Activated CD4-positive, alpha-beta T cell treated with anti-CD3 and anti-CD28 coated beads, Interleukin-2, Interleukin-4, amounts not matched to agents 100 ng/mL and 50 ng/mL, durations not matched to agents 16 hours and 8 hours (primary cell): ENCODE data around the gene GALNT12.

Source experiments
- DNase-seq: peaks from one replicate; pipeline ENCODE4 v3.0.0-alpha.2; 2020; ENCODE audit warnings: low spot score

GALNT12 gene

DNA sequence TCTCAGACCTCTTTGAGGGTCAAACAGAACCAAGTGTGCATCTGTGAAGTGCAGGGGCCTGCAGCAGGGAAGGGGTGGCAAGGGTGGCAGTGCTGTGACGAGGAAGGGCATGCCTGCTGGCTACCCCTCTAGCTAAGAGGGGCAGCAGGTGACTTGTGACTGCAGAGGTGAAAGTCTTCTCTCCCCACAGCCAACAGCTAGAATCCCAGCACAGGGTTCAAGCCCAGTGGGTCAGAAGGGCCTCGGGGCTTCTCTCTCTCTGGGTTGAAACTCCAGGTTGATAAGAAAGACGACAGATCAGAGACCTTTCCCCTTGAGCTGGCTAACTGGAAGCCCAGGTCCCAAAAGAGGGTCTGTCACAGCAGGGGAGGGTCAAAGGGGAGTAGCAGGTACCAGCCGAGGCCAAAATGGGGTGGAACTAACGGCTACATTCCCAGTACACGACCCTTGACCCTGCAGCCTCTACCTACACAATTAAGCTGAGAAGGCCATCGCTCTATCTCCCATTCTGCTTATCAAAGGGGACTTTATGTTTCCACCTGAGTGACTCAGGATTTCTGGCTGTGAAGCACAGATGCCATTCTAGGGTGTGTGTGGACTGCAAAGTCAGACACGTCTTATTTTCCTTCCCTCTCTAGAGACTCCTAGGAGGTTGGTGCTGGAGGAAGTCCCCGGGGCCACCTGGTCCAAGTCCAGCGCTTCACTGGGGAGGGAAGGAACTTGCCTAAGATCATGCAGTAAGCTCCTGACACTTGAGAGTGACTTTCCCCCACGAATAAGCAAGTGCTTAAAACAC, 25.7 kb upstream of the GALNT12 start:
- DNase-seq: no peak

DNA sequence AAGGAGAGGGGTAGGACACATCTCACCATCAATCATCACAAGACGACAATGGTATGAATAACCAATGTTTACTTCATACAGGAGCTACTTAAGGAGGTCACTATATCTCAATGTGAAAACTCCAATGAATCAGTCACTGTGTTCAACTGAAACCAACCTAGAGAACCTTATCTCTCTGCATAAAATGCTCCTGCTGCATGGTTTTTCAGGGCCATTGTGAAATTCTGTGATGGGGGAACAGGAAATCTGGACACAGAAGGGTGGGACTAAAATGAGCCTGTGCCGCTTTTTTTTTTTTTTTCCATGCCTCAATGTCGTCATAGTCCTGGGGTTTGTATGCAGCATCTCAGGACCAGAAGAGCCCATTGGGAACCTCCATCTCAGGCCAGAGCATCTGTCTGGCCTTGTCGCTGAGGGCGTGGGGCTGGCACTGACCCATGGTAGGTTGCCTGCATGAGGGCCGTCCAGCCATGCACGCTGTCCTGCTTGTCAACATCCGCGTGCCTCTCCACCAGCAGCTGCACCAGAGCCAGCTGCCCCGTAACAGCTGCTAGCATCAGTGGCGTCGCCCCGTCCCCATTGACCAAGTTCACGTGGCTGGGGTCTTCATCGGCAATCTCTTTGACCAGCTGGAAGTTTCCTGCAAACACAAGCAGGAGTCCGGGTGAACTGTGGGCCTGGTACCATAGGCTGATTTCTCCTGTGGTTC, 23.8 kb upstream of the GALNT12 start:
- DNase-seq: no peak

DNA sequence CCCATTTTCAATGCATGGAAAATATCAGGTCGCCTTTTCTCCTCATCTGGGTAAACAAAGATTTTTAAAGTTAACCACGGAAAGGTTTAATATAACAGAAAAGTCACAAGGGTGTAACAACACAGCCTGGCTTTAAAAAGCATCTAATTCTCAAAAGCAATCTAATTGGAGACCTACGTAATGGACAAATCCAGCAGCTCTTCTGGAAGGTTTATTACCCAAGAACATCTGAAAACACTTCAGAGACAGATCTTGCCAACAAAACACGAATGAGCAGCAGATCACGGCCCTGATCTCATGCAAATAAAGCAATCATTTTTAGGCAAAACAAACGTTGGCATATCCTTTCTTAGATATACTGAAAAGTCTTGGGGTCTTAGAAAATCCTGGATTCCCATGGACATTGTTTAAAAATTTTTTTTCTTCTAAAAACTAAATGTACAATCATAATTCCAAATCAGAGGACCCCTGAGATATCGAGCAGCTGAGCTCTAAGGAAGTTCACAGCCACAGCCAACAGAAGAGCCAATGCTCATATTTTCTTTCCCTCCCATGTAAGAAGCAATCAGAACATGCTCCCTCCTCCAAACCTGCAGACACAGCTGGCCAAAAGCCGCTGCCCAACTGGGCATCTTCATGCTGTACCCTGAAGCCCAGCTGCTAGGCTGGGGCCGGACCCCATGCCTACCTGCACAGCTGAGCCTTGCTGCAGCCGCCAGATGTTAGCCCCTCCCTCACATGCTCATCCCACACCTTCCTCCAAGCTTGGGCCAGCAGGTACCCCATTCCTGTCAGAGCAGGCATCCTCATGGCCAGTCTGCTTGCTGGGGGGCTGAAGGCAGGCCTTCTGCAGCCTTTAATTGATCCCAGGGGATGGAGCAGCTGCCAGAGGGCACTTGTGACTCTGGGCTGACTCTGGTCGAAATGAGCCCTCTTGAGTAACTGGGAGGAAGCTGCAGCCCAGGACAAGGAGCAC, 22.4 kb upstream of the GALNT12 start:
- DNase-seq: no peak

DNA sequence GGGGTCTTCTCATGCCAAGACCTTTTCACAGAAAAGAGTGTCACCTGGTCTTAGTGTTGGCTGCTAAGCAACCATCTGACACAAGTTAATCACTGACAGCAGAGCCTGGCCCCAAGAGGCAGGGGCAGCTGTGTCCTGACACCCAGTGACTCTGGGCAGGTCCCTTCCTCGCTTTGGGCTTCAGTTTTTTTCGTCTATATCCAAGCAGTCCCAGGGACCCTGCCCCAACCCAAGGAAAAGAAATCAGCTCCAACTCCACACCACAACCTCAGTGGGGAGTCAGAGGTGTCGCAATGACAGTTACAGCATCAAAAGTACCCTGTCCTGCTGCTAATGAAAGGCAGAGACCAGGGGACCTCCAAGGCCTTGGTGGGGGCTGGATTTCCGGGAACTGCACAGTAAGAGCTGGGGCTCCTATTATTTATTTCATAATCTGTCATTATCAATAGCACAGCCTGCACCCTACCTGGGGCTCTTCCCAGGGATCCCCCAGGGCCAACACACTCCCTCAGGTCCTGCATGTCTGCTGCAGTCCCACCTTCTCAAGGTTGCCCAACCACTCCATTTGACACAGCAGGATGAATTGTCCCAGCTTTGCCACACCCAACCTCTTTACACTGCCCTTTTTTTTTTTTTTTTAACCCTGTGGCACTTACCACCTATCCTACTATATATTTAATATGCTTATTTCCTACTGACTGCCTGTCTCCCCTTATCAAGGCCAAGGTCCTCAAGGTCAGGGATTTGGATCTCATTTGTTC, 20.5 kb upstream of the GALNT12 start:
- DNase-seq: no peak

DNA sequence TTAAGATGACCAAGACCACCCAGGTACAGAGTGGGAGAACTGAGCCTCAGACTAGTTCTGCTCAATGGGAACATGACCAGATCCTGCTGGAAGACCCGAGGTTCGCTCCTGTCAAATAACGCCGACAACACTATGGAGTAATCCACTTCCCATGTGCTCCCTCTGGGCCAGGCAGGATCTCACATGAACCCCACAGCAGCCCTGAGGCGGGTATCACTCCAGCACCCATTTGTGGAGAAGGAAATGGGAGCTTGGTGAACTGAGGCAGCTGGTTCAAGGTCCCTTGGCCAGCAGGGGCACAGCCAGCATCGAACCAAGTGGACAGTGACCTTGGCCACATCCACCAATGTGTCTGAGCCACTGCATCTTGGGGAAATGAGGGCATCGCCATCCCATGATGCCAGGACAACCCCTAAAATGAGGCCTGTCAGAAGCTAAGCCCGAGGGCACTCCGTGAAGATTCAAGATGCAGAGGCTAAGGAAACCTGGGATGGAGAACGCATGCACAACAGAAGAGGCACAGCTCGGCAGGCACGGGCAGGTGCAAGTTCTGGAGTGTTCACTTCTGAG, 19.6 kb upstream of the GALNT12 start:
- no peak for DNase-seq

DNA sequence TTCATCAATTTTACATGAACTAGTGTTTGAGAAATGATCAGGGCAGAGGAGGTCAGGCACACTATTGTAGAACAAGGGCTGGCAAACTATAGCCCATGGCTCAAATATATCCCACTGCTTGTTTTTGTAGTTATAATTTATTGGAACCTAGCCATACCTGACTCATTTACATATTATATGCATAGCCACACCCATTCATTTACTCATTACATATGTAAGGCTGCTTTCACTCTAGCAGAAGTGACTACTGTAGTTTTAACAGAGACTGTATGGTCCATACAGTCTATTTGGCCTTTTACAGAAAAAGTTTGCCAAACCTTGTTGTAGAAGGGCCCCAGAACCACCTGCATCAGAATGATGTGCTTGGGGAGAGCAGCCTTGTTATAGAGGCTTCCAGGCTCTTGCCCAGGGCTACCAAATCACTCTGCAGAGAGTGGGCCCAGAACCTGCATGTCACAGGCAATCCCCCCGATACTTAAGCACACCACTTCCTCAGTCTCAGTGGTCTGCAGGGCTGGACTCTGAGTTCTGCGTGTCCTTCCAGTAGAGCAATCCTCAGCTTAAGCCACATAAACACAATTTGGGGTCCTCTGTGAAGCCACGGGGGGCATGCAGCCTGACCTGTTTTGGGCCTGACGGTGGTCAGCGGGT, 17.9 kb upstream of the GALNT12 start:
- no peak for DNase-seq

DNA sequence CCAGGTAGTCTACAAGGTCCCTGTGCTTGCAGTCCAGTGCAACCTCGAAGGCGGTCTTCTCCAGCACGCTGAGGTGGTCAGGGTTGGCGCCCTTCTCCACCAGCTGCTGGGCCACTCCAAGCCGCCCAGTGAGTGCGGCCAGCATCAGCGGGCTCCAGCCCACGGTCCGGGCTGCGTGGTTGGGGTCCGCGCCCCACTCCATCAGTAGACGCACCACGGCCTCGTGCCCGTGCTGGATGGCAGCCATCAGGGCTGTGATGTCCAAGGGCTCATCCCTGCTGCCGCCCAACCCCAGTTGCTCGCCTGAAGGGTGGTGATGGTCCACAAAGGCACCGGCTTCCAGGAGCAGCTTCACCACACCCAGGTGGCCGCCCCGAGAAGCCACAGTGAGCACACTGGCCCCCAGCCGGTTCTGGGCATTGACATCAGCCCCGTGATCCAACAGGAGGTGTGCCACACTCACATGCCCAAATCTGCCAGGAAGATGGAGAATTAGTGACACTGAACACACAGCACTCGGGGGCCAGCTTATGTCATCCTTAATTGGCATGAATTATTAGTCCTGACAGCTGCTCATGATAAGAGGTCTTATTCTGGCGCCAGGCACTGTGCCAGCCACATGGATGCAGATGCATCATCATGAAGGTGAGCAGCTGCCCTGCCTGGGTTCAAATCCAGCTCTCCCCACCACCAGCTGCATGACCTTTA, 17.2 kb upstream of the GALNT12 start:
- DNase-seq: no peak

DNA sequence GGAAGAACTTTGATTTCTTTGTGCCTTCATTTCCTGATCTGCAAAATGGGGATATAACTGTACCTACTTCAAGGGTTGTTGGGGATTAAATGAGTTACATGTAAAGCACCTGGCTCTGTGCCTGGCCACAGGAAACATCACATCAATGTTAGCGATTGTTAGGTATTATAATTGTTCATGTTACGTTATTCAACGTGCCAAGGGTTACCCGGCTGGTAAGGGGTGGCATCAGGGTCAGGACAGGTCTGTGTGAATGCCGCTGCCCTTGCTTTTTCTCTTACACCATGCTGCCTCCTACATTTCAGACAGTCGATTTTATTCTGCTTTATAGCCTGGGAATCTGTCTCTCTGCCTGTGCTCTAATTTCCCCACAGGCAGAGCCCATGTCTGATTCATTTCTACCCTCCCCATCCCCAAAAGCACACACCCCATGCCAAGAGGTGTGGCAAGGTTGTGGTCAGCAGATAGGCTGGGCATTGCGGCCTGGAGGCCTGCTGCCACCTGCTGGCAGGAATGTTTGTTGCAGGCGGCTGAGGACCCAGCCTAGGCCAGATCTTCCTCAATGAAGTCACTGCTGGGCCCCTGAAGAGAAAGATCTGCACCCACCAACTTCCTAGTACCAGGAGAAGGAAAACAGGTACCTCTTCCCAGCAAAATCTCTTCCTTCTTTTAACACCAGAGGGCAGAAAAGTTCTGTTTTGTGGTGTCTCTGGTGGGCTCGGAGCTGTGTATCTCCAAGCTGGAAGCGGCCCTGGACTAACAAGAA, 16.4 kb upstream of the GALNT12 start:
- DNase-seq: peak; percentile 66

DNA sequence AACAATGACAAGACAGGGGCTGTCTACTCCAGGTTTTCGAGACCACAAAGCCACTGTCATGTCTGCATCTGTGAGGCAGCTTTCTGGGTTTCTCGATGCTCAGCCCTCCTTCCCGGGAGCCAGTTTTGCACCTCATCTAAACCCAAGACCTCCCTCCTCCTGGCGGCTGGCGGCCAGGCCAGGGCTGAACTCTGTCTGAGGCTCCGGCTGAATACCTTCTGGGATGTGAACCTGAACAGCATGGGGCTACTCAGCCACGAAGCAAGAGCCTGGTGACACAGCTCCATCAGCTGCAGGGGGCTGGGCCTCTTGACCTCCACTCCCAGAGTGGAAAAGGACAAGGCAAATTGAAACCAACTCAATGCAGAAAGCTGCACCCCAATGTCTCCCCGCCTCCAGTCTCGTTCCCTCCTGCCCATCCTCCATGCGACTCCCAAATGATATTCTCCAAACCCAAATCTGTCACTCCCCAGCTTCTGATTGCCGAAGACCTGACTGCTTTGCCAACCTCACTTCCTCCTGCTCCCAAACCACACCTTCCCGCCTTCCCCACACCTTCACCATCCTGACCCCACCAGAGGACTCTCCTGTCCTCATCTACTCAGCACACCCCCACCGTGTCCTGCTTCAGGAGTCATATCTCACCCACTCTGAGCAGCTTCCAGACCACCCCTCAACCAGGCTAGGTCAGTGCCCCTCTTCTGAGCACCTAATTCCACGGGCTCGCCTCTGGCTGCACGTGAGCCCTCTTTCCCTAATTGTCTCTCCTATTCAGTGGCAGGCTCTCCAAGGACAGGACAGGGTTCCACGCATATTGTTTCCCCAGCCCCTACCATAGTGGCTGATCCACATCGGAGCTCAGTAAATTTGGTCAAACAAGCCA, 15.6 kb upstream of the GALNT12 start:
- no peak for DNase-seq

DNA sequence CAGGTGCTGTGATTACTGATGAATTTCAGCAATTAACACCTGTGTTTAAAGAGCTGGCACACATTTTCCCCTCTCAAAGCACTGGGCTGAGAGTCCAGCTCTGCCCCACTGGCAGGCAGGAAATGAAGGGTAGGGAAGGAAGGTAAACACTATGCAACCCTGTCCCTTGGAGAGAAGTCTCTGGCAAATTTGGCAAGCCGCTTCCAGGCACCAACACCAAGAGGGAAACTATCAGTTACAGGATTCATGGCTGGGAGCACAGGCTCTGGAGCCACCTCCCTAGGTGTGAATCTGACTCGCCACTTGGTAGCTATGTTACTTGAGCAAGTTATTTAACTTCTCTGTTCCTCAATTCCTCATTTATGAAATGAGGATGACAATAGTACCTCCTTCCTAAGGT, 14.4 kb upstream of the GALNT12 start:
- no peak for DNase-seq

DNA sequence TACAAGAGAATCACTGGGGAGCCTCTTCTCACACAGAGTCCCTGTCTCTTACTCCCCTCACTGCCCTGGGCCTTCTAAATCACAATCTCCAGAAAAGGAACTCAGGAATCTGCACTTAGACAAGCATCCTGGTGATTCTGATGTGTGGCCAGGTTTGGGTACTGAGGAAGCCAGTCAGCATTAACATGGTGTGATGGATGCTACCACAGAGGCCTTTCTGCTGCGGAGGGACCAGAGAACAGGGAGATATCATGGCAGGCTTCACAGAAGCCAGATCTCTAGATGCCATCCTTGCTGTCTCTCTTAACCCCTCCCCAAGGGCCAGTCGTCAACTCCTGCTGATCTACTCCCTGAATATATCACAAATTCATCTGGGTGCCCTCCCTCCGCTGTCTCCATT, 12.7 kb upstream of the GALNT12 start:
- no peak for DNase-seq

DNA sequence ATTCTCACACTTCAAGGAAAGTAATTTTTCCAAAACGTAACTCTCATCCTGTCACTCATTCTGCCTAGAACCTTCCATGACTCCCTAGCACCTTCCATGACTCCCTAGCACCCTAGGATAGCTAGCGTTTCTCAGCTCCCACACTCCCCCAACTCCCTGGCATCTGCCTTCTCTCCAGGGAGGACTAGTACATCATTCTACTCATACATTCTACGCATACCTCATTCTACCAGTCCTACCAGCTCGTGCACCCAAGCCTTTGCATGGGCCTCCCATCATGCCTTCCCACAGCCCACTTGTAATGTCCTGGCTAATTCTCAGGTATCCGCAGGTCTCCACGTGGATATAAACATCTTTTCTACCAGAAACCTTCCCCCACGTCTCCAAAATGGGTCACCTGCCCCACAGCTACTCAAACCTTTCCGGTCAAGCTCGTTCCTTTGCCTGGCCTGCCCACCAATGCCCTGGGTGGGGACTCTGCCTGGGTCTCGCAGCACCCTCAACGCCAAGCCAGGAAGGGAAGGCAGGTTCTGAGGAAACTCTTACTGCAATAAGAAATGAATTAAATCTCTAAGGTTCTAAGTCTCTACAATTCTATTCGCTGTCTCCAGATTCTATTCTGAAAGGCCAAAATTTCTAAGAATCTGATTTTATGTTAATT, 12.0 kb upstream of the GALNT12 start:
- DNase-seq: no peak

DNA sequence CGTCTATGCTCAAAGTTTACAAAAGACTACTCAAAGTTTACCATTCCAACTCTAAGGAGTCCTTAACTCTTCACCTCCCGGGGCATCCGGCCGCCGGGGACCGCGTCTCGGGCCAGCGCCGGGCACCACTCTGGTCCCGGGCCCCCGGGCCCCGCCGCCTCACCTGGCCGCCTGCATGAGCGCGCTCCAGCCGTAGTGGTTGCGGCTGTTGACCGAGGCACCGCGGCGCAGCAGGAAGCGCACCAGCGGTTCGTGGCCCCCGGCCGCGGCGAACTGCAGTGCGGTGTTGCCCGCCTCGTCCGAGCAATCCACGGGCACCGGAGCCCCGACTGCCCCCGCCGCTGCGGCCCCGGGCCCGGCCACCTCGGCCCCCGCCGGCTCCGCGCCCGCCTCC, 11.5 kb upstream of the GALNT12 start:
- no peak for DNase-seq

DNA sequence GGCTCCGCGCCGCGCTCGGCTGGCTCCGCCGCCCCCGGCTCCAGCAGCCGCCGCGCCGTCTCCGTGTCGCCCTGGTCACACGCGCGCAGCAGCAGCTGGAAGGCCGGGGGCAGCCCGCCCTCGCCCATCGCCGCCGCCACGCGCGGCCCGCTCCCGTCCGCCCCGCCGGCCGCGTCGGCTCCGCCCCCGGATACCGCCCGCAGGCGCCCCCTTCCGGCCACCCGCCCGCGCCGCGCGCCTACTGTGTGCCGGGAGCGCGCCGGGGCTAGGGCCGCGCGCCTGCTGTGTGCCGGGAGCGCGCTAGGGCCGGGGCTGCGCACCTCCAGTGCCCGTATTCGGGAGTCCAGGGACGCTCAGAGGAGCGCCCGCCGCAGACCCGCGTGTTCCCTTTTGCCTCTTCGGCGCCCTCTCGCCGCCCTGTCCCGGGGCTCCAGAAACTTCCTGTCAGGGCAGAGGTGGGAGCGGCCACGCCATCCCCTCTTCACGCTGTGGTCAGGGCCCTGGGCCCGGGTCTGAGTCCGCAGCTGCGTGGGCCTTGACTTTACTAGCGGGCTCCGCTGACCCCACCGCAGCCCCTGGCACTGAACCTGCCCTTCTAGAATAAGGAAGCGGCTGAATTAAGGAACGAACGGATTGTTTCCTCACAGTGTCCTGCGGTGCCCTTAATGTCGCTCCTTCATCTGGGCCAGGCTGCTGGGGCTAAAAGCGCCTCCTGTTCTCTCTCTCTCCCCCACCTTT, 10.9 kb upstream of the GALNT12 start, which contains the start of gene ANKS6:
Gene ANKS6 (minus strand): TSS at position 192 of the 738 bp plus-strand sequence. CDS start 64 bp downstream, at position 128.
- DNase-seq: peak; percentile 80

DNA sequence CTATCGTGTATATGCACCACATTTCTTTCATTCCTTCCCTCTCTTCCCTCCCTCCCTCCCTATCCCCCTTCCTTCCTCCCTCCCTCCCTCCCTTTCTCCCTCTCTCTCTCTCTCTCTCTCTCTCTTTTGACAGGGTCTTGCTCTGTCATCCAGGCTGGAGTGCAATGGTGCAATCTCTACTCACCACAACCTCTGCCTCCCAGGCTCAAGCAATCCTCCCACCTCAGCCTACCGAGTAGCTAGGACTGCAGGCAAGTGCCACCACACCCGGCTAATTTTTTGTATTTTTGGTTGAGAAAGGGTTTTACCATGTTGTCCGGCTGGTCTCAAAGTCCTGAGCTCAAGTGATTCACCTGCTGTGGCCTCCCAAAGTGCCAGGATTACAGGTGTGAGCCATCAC, 10.0 kb upstream of the GALNT12 start:
- DNase-seq: no peak

DNA sequence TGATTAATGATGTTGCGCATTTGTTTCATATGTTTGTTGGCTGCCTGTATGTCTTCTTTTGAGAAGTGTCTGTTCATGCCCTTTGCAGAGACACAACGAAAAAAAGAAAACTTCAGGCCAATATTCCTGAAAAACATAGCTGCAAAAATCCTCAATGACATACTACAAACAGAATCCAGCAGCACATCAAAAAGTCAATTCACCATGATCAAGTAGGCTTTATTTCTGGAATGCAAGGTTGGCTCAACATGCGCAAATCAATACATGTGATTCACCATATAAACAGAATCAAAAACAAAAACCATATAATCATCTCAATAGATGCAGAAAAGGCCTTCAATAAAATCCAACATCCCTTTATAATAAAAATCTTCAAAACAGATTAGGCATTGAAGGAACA, 9.2 kb upstream of the GALNT12 start:
- no peak for DNase-seq

DNA sequence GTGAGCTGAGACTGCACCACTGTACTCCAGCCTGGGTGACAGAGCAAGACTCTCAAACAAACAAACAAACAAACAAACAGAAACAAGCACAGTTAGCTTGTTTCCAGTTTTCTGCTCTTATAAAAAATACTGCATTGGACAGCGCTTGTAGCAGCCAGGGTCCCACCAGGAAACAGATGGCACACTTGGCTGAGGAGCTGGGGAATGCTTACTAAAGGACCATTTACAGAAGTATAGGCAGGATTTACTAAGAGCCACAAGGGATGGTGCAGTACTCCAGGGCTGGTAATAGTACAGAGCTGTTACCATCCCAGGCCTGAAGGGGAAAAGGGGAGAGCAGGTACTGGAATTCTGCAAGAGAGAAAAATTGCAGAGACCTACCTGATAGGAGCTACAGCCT, 5.9 kb upstream of the GALNT12 start:
- DNase-seq: no peak
